Dendritic cell treated with granulocyte-macrophage colony-stimulating factor and Interleukin-4, amounts not matched to agents 40 ng/mL and 50 ng/mL, for 4 days (primary cell): ENCODE measurements around the gene SNX27.
"Not testable (repeated sequence)": the region's sequence is repeated elsewhere in the genome, so short reads cannot be mapped to it uniquely, and the experiment has no call there.

Source experiments
- H3K27ac Mint-ChIP-seq: one replicate; pipeline ENCODE4 v1.8.0; 2022; ENCODE audit warnings: mild to moderate bottlenecking, mixed read lengths
- H3K27me3 Mint-ChIP-seq: one replicate; pipeline ENCODE4 v1.8.0; 2022; ENCODE audit warnings: mild to moderate bottlenecking, mixed read lengths
- H3K36me3 Mint-ChIP-seq: one replicate; pipeline ENCODE4 v1.8.0; 2022; ENCODE audit warnings: low read depth, mixed read lengths
- H3K4me1 Mint-ChIP-seq: one replicate; pipeline ENCODE4 v1.8.0; 2022; ENCODE audit warnings: low read depth, mixed read lengths
- H3K4me3 Mint-ChIP-seq: one replicate; pipeline ENCODE4 v1.8.0; 2022; ENCODE audit warnings: mild to moderate bottlenecking, moderate library complexity, mixed read lengths
- H3K9me3 Mint-ChIP-seq: one replicate; pipeline ENCODE4 v1.8.0; 2022; ENCODE audit warnings: mixed read lengths
- intact Hi-C: fragments of 100-400 bp; cut with micrococcal nuclease; formaldehyde crosslinking; loops from one replicate; pipeline ENCODE4 v1.15.0; 2022

Gene SNX27

GRCh38 chr1:151720125-151720524, 108.3 kb downstream of the SNX27 start:
- H3K9me3 Mint-ChIP-seq: no peaks in the 10 kb centered on the region
- H3K36me3 Mint-ChIP-seq: no peaks in the 10 kb centered on the region
- peaks cover 36% of the 10 kb centered on the region for H3K4me1 Mint-ChIP-seq
- H3K27me3 Mint-ChIP-seq: peaks cover 92% of the 10 kb centered on the region
- H3K4me3 Mint-ChIP-seq: no peak overlapping the region
- peak overlapping the region; percentile 29 for H3K27ac Mint-ChIP-seq
- intact Hi-C loops: no loop called here

GRCh38 chr1:151720554-151720953, 108.7 kb downstream of the SNX27 start:
- Mint-ChIP-seq H3K36me3 (no peaks in the 10 kb centered on the region), H3K4me3 (peak overlapping the region; percentile 53), H3K4me1 (peaks cover 36% of the 10 kb centered on the region), H3K9me3 (no peaks in the 10 kb centered on the region), H3K27me3 (peaks cover 90% of the 10 kb centered on the region), H3K27ac (peak overlapping the region; percentile 29)
- intact Hi-C loops: no loop called here

- H3K4me1 Mint-ChIP-seq: peaks cover 36% of the 10 kb centered on the region
- peak within 1 kb of the TSS; percentile 29 for H3K27ac Mint-ChIP-seq
- H3K4me3 Mint-ChIP-seq: peak within 1 kb of the TSS; percentile 84
- peaks cover 89% of the 10 kb centered on the region for H3K27me3 Mint-ChIP-seq
- H3K9me3 Mint-ChIP-seq: no peaks in the 10 kb centered on the region
- no peaks in the 10 kb centered on the region for H3K36me3 Mint-ChIP-seq
- intact Hi-C loops: no loop called here
Observed at GRCh38 chr1:151720974-151721787, 109.3 kb downstream of the SNX27 start, which contains the start of gene RIIAD1. Gene RIIAD1 (plus strand): TSS chr1:151721522. CDS start chr1:151721537, 15 bp downstream.

- Mint-ChIP-seq H3K36me3 (no peaks in the 10 kb centered on the region), H3K4me3 (peak overlapping the region; percentile 84), H3K4me1 (peaks cover 33% of the 10 kb centered on the region), H3K27me3 (peaks cover 89% of the 10 kb centered on the region), H3K27ac (no peak overlapping the region), H3K9me3 (no peaks in the 10 kb centered on the region)
- intact Hi-C loops: no loop called here
Observed at GRCh38 chr1:151721788-151722510, 110.1 kb downstream of the SNX27 start.

- Mint-ChIP-seq H3K4me3 (no peak overlapping the region), H3K9me3 (no peaks in the 10 kb centered on the region), H3K4me1 (peaks cover 25% of the 10 kb centered on the region), H3K36me3 (no peaks in the 10 kb centered on the region), H3K27me3 (peaks cover 81% of the 10 kb centered on the region), H3K27ac (no peak overlapping the region)
- intact Hi-C loops: no loop called here
Observed at GRCh38 chr1:151723726-151724370, 112.0 kb downstream of the SNX27 start.

GRCh38 chr1:151728151-151729054, 116.6 kb downstream of the SNX27 start:
- Mint-ChIP-seq H3K27ac (no peak overlapping the region), H3K4me1 (no peaks in the 10 kb centered on the region), H3K4me3 (no peak overlapping the region), H3K27me3 (peaks cover 50% of the 10 kb centered on the region), H3K36me3 (no peaks in the 10 kb centered on the region), H3K9me3 (no peaks in the 10 kb centered on the region)
- intact Hi-C loops: no loop called here

- H3K9me3 Mint-ChIP-seq: no peaks in the 10 kb centered on the region
- no peak overlapping the region for H3K27ac Mint-ChIP-seq
- no peaks in the 10 kb centered on the region for H3K4me1 Mint-ChIP-seq
- intact Hi-C loops: no loop called here
- H3K27me3 Mint-ChIP-seq: peaks cover 41% of the 10 kb centered on the region
- H3K4me3 Mint-ChIP-seq: no peak overlapping the region
- no peaks in the 10 kb centered on the region for H3K36me3 Mint-ChIP-seq
Observed at GRCh38 chr1:151729157-151729965, 117.5 kb downstream of the SNX27 start.

GRCh38 chr1:151729966-151730291, 118.1 kb downstream of the SNX27 start:
- H3K36me3 Mint-ChIP-seq: no peaks in the 10 kb centered on the region
- no peak overlapping the region for H3K4me3 Mint-ChIP-seq
- peaks cover 5% of the 10 kb centered on the region for H3K4me1 Mint-ChIP-seq
- H3K9me3 Mint-ChIP-seq: no peaks in the 10 kb centered on the region
- no peak overlapping the region for H3K27ac Mint-ChIP-seq
- intact Hi-C loops: no loop called here
- peaks cover 38% of the 10 kb centered on the region for H3K27me3 Mint-ChIP-seq

GRCh38 chr1:151733126-151733525, 121.3 kb downstream of the SNX27 start:
- Mint-ChIP-seq H3K4me1 (peaks cover 10% of the 10 kb centered on the region), H3K27ac (no peak overlapping the region), H3K4me3 (no peak overlapping the region), H3K27me3 (peaks cover 16% of the 10 kb centered on the region), H3K9me3 (peaks cover 19% of the 10 kb centered on the region), H3K36me3 (no peaks in the 10 kb centered on the region)
- intact Hi-C loops: no loop called here

GRCh38 chr1:151733995-151734394, 122.1 kb downstream of the SNX27 start:
- H3K27ac Mint-ChIP-seq: not testable (repeated sequence)

GRCh38 chr1:151737026-151737425, 125.2 kb downstream of the SNX27 start:
- Mint-ChIP-seq H3K27ac (no peak overlapping the region), H3K27me3 (peaks cover 12% of the 10 kb centered on the region), H3K9me3 (peaks cover 23% of the 10 kb centered on the region), H3K4me3 (no peak overlapping the region), H3K4me1 (peaks cover 20% of the 10 kb centered on the region), H3K36me3 (no peaks in the 10 kb centered on the region)
- intact Hi-C loops: no loop called here

More at GRCh38 chr1:151733995-151734394, 122.1 kb downstream of the SNX27 start:
- peaks cover 23% of the 10 kb centered on the region for H3K9me3 Mint-ChIP-seq
- H3K36me3 Mint-ChIP-seq, H3K4me3 Mint-ChIP-seq: not testable (repeated sequence)
- peaks cover 10% of the 10 kb centered on the region for H3K27me3 Mint-ChIP-seq
- peaks cover 10% of the 10 kb centered on the region for H3K4me1 Mint-ChIP-seq
- intact Hi-C loops: loop anchor here (2.0 kb wide), 1 partner anchor 293 kb away; no protein-coding TSS in a partner anchor

GRCh38 chr1:151737479-151737878, 125.6 kb downstream of the SNX27 start:
- peaks cover 23% of the 10 kb centered on the region for H3K9me3 Mint-ChIP-seq
- H3K4me3 Mint-ChIP-seq: no peak overlapping the region
- H3K27me3 Mint-ChIP-seq: peaks cover 14% of the 10 kb centered on the region
- intact Hi-C loops: no loop called here
- no peaks in the 10 kb centered on the region for H3K36me3 Mint-ChIP-seq
- no peak overlapping the region for H3K27ac Mint-ChIP-seq
- H3K4me1 Mint-ChIP-seq: peaks cover 20% of the 10 kb centered on the region
